Testis (tissue), 3 donors: ENCODE measurements around the gene SORCS3. TPM values are rescaled to one million over a fixed set of nuclear protein-coding genes. Genes with fewer than 3 reads are reported as not detected.

Experiments used
- DNase-seq: peaks from one replicate; pipeline ENCODE4 v3.0.0-alpha.2; 2019
- H3K27ac ChIP-seq, 2 donors: fragments of 200-600 bp; sonication (generic); one replicate each; pipeline ENCODE4 v1.5.1; 2019
- H3K27me3 ChIP-seq: fragments of 200-600 bp; sonication (generic); one replicate; pipeline ENCODE4 v1.5.1; 2019
- H3K36me3 ChIP-seq: fragments of 200-600 bp; sonication (generic); one replicate; pipeline ENCODE4 v1.5.1; 2017; ENCODE audit warnings: low read depth; ENCODE audit errors: missing control alignments
- H3K4me1 ChIP-seq: fragments of 200-600 bp; sonication (generic); one replicate; pipeline ENCODE4 v1.5.1; 2019
- H3K4me3 ChIP-seq, 2 donors: fragments of 200-600 bp; sonication (generic); one replicate each; pipeline ENCODE4 v1.5.1; 2017 to 2019
- H3K9me3 ChIP-seq: fragments of 200-600 bp; sonication (generic); one replicate; pipeline ENCODE4 v1.5.1; 2017
- POLR2A ChIP-seq: fragments of 450-650 bp; IDR thresholded peaks from one replicate; pipeline ENCODE4 v1.6.1; 2017; ENCODE audit warnings: antibody characterized with exemption, mild to moderate bottlenecking, moderate library complexity
- WGBS, 2 donors: methylation state at CpG; one replicate each; pipeline ENCODE4 v1.1.5; 2018; 5-methylcytosine and 5-hydroxymethylcytosine counted together
- intact Hi-C: fragments of 100-400 bp; cut with DNase I; formaldehyde crosslinking; loops from one replicate; pipeline ENCODE4 v1.15.1; 2023; ENCODE audit warnings: low total_unique reads
- polyA plus RNA-seq: library from polyadenylated mRNA; stranded (reverse); fragments of 350-450 nt; fragmentation: Illumina TruSeq; extraction: RNeasy Lipid Tissue Mini Kit (QIAGEN cat#74804); gene quantifications from one replicate; pipeline ENCODE4 v1.2.3, GENCODE V29; 2014; ENCODE audit warnings: low read depth, low replicate concordance; ENCODE audit not compliant: insufficient read depth
- total RNA-seq, 2 donors: library from RNA; depleted of rRNA; stranded (reverse); fragments of >200 nt; gene quantifications; one replicate each; pipeline ENCODE4 v1.2.3, GENCODE V29; 2016
- TF ChIP-seq, protein P1 (sequence below), 3 experiments: fragments of 450-650 bp in 2 of 3; fragments of 200-600 bp in 1 of 3; sonication (generic) in 1 of 3; IDR thresholded peaks; one replicate each; pipeline ENCODE4 v1.5.1; 2016 to 2019; ENCODE audit warnings: antibody characterized with exemption in 3 of 3, mild to moderate bottlenecking in 2 of 3, moderate library complexity in 1 of 3

SORCS3 gene
- total and polyA plus RNA-seq, 3 donors from 2014 or later: 1.3 to 2.2 (median 1.7) TPM

DNA sequence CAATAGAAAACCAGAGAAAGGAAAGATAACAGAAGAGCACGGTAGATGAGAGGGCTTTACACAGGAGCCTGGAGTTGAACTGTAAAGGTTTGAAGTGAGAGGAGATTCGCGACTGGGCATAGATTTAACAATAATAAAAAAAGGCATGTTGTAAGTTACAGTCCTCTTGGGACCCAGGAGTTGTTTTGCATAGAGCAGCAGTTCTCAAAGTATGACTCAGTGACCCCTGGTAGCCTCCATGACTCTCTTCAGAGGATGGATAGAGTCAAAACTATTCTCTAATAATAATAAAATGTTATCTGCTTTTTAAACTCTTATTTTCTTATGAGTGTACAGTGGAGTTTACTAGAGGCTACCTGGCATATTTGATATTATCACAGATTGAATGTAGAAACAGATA lies 262.3 kb downstream of the SORCS3 start:
- WGBS, 2 donors: 51 to 57% methylated on average over 3 of the region's 3 CpGs
- no peak overlapping the region for H3K27ac ChIP-seq
- no peaks in the 10 kb centered on the region for H3K4me1 ChIP-seq
- H3K36me3 ChIP-seq: no peaks in the 10 kb centered on the region
- no peaks in the 10 kb centered on the region for H3K27me3 ChIP-seq
- no peak for DNase-seq
- no peaks in the 10 kb centered on the region for H3K9me3 ChIP-seq
- intact Hi-C loops: no loop called here
- H3K4me3 ChIP-seq: no peak overlapping the region
- TF ChIP-seq POLR2A: no peak
- TF ChIP-seq, protein P1, sequence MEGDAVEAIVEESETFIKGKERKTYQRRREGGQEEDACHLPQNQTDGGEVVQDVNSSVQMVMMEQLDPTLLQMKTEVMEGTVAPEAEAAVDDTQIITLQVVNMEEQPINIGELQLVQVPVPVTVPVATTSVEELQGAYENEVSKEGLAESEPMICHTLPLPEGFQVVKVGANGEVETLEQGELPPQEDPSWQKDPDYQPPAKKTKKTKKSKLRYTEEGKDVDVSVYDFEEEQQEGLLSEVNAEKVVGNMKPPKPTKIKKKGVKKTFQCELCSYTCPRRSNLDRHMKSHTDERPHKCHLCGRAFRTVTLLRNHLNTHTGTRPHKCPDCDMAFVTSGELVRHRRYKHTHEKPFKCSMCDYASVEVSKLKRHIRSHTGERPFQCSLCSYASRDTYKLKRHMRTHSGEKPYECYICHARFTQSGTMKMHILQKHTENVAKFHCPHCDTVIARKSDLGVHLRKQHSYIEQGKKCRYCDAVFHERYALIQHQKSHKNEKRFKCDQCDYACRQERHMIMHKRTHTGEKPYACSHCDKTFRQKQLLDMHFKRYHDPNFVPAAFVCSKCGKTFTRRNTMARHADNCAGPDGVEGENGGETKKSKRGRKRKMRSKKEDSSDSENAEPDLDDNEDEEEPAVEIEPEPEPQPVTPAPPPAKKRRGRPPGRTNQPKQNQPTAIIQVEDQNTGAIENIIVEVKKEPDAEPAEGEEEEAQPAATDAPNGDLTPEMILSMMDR (IDR thresholded peaks at IDR 0.05): no peak

DNA sequence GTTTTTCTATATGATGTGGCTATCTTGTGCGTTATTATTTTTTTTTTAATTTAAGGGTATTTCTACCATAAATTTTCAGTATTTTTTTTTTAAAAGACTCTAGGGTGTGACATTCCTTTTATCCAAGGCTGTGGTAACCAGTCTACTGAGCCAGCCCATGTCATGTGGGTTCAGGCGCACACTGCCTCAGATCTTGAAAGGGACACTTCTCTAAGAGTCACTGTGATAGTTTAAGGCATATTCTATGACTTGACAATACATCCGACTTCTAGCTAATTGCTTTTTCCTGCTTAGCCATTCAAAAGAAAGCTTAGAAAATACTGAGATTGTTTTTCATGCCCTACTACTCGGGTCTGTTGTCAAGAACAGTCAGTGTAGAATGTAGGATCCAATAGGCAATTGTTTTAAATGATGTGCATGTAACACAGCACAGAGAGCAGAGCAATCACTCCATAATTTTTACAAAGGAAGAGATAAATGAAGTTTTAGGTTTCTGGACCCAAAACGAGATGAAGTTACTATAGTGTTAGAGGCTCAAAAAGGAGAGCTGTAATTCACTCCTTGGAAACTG lies 263.7 kb downstream of the SORCS3 start:
- intact Hi-C loops: no loop called here

DNA sequence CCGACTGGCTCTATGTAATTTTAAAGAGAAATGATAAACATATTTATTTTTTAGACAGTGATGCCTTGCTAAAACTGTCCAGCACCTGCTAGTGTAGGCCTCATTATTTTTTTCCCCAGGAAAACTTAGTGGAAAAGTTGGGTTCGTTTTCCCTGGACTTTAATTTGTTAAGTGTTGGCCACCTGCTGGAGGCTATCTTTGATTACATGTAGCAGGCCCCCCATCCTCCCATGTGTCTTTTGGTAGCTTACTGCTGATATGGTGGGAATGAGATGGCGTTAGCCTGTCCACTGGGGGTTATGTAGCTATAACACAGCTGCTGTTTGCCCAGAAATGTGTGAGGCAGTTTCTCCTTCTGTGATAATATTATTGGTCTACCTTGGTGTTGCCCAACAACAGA lies 265.0 kb downstream of the SORCS3 start:
- no peak overlapping the region for H3K4me3 ChIP-seq
- intact Hi-C loops: no loop called here
- no peak for DNase-seq
- H3K27me3 ChIP-seq: no peaks in the 10 kb centered on the region
- no peaks in the 10 kb centered on the region for H3K4me1 ChIP-seq
- WGBS, 2 donors: 55 to 80% methylated on average over 3 of the region's 3 CpGs
- H3K36me3 ChIP-seq: no peaks in the 10 kb centered on the region
- no peaks in the 10 kb centered on the region for H3K9me3 ChIP-seq
- no peak overlapping the region for H3K27ac ChIP-seq
- TF ChIP-seq, protein P1 (IDR thresholded peaks at IDR 0.05): no peak
- no peak for TF ChIP-seq POLR2A

More for the DNA sequence above, 263.7 kb downstream of the SORCS3 start:
- Histone ChIP-seq H3K4me3 (no peak overlapping the region), H3K9me3 (no peaks in the 10 kb centered on the region), H3K27me3 (no peaks in the 10 kb centered on the region), H3K36me3 (no peaks in the 10 kb centered on the region), H3K4me1 (no peaks in the 10 kb centered on the region), H3K27ac (no peak overlapping the region)
- DNase-seq: no peak
- TF ChIP-seq POLR2A: no peak
- TF ChIP-seq, protein P1 (IDR thresholded peaks at IDR 0.05): no peak
- WGBS, 2 donors: 73 to 87% methylated on average over 5 of the region's 5 CpGs

DNA sequence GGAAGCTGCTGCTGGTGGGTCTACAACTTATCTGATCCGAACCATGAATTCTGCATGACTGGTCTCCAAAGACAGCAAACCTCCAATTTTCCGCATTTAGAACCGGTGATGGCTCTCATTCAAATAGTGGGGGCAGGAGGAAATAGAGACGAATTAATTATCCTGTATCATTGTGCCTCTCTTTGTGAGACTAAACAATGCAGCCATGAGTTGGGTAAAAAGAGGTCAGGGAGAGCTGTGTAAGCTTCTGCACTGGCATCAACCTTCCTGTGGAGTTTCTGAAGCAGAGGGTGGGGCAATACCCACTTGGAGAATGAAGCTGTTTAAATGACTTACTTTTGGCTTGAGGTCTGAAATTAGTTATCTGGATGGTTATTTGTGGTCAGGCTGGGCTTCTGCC lies 266.4 kb downstream of the SORCS3 start:
- intact Hi-C loops: no loop called here

More for the DNA sequence above, 266.4 kb downstream of the SORCS3 start:
- Histone ChIP-seq H3K9me3 (no peaks in the 10 kb centered on the region), H3K4me1 (no peaks in the 10 kb centered on the region), H3K36me3 (no peaks in the 10 kb centered on the region), H3K27ac (no peak overlapping the region), H3K27me3 (no peaks in the 10 kb centered on the region), H3K4me3 (no peak overlapping the region)
- WGBS, 2 donors: 64 to 92% methylated on average over 4 of the region's 4 CpGs
- DNase-seq: no peak
- TF ChIP-seq, protein P1 (IDR thresholded peaks at IDR 0.05): no peak
- no peak for TF ChIP-seq POLR2A
